OCI-LY3 (cell line): Measurements from ENCODE around the gene FKBP4.

Experiments
- EZH2phosphoT487 ChIP-seq: fragments of 200-600 bp; shearing (Covaris generic); IDR thresholded peaks from 2 replicates; pipeline ENCODE4 v1.6.1; 2018; ENCODE audit warnings: antibody characterized with exemption, mixed run types, low read depth
- TF ChIP-seq, protein P1 (sequence below): fragments of 200-600, 300-600 bp; sonication (generic); IDR thresholded peaks from 2 replicates; pipeline ENCODE4 v1.5.1; 2014; ENCODE audit warnings: antibody characterized with exemption, low read length, low read depth

DNA sequence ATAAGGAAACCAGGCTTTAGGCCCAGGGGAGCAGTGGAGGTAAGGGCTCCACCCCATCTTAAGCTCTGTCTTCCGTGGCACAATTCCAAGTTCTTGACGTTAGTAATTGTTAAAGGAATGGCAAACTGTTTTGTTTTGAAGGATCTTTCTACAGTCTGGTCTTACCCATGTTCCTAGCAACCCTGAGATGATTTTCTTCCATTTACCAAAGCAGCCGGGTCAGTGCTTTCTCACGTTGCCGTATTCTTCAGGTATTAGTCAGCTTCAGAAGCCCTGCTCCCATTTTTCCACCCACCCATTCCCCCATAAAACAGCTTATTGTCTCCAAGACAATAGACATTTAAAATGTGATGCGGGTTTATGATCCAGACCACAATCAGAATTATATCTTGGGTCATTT is 29.8 kb downstream of the FKBP4 start:
- TF ChIP-seq, protein P1, sequence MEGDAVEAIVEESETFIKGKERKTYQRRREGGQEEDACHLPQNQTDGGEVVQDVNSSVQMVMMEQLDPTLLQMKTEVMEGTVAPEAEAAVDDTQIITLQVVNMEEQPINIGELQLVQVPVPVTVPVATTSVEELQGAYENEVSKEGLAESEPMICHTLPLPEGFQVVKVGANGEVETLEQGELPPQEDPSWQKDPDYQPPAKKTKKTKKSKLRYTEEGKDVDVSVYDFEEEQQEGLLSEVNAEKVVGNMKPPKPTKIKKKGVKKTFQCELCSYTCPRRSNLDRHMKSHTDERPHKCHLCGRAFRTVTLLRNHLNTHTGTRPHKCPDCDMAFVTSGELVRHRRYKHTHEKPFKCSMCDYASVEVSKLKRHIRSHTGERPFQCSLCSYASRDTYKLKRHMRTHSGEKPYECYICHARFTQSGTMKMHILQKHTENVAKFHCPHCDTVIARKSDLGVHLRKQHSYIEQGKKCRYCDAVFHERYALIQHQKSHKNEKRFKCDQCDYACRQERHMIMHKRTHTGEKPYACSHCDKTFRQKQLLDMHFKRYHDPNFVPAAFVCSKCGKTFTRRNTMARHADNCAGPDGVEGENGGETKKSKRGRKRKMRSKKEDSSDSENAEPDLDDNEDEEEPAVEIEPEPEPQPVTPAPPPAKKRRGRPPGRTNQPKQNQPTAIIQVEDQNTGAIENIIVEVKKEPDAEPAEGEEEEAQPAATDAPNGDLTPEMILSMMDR = no peak
- TF ChIP-seq EZH2phosphoT487 = no peak
